ENCODE results near the gene CDK13. TPM values are rescaled to one million over a fixed set of nuclear protein-coding genes. Genes with fewer than 3 reads are reported as not detected.
A peak's percentile ranks its signal among the peaks of the same experiment; 100 is the strongest.

CDK13 gene
- total RNA-seq (2014; rRNA removed) (34.9 and 37.1 TPM in 2 replicates), Bru-seq, nascent RNA (percentile 91 among the genes with signal in this experiment), BruChase-seq, experiment 1, labeled RNA remaining after a 6-hour chase (percentile 84 among the genes with signal in this experiment), BruChase-seq, experiment 2, labeled RNA remaining after a 2-hour chase (percentile 88 among the genes with signal in this experiment)
- long read RNA-seq, full-length matches to known transcripts = 76 of 134 reads
- long read RNA-seq, partial matches to known transcripts = 42 of 134 reads
- long read RNA-seq, other reads (novel, unspliced or antisense) = 16 of 134 reads

DNA sequence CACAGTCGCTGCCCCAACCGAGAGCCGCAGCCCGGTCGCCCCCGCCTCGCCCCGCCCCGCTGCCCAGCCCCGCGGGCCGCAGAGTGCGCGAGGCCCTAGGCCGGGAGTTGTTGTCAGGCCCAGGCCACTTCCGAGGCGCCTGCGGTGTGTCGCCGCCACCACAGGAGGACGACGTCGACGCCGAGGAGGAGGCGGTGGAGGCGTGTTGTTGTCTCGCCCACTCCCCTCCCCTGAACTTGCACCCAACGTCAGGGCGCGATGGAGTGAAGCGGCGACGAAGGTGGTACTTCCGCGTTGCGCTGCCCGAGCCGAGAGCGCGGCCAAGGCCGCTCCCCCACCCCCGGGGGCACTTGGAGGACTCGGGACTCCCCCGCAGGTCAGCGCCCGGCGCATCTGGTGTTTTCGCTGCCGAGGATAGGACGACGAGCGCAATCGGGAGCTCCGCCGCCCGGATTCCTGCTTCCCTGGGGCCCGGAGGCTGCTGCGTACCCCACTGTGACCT lies at the start of gene CDK13:
TSS of gene CDK13 (plus strand) at position 286 of the 502 bp plus-strand sequence. CDS start 386 bp downstream, outside the sequence.
- DNase-seq = peak; percentile 70
- Histone ChIP-seq H3K9me3 (ENCODE audit: low read length) (no peaks in the 10 kb centered on the region), H3K36me3 (ENCODE audit: low read depth, low read length) (no peaks in the 10 kb centered on the region), H4K20me1 (ENCODE audit: low read length) (peaks cover 36% of the 10 kb centered on the region), H3F3A (ENCODE audit: low read length, unreplicated experiment) (no peaks in the 10 kb centered on the region), H3K4me1 (ENCODE audit: insufficient read depth, low read length) (peaks cover 15% of the 10 kb centered on the region), H3K4me2 (ENCODE audit: low read length) (peak within 1 kb of the TSS; percentile 93), H3K4me3 (ENCODE audit: low read length) (peak within 1 kb of the TSS; percentile 92), H3K79me2 (ENCODE audit: low read length) (peaks cover 56% of the 10 kb centered on the region), H3K27ac (ENCODE audit: low read length) (peak within 1 kb of the TSS; percentile 77), H3K27me3 (ENCODE audit: low read length) (no peaks in the 10 kb centered on the region), H3K9ac (ENCODE audit: low read length) (peak within 1 kb of the TSS; percentile 96), H2AFZ (ENCODE audit: low read length) (peak within 1 kb of the TSS; percentile 76), H3K9me2 (replicated peaks; ENCODE audit: low read length) (no peaks in the 10 kb centered on the region)
- BruUV-seq (replicated peaks) = no TSS peak
- peak; percentile 51 for ATAC-seq
- ChIA-PET CTCF (interaction anchor here (0.6 kb wide), 1 partner anchor 1879 kb away, joined by 4 read pairs; no protein-coding TSS in a partner anchor), POLR2A (ENCODE audit: unreplicated experiment) (interaction anchor here (0.7 kb wide), 1 partner anchor 101 kb away, joined by 4 read pairs; no protein-coding TSS in a partner anchor)
- intact Hi-C loops (cut with micrococcal nuclease) = loop anchor here (2.0 to 5.0 kb wide), 4 partner anchors 52 to 328 kb away; partner anchors contain the start of genes MPLKIP, RALA and SUGCT
- TF ChIP-seq, protein P1, sequence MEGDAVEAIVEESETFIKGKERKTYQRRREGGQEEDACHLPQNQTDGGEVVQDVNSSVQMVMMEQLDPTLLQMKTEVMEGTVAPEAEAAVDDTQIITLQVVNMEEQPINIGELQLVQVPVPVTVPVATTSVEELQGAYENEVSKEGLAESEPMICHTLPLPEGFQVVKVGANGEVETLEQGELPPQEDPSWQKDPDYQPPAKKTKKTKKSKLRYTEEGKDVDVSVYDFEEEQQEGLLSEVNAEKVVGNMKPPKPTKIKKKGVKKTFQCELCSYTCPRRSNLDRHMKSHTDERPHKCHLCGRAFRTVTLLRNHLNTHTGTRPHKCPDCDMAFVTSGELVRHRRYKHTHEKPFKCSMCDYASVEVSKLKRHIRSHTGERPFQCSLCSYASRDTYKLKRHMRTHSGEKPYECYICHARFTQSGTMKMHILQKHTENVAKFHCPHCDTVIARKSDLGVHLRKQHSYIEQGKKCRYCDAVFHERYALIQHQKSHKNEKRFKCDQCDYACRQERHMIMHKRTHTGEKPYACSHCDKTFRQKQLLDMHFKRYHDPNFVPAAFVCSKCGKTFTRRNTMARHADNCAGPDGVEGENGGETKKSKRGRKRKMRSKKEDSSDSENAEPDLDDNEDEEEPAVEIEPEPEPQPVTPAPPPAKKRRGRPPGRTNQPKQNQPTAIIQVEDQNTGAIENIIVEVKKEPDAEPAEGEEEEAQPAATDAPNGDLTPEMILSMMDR (conservative IDR thresholded peaks at IDR 0.05; ENCODE audit: low read depth, low read length) = no peak
- TF ChIP-seq EZH2 (IDR thresholded peaks at IDR 0.05; ENCODE audit: low read length, unreplicated experiment) = no peak
- TF ChIP-seq EZH2phosphoT487 (IDR thresholded peaks at IDR 0.05; ENCODE audit: borderline replicate concordance, low read length) = no peak

DNA sequence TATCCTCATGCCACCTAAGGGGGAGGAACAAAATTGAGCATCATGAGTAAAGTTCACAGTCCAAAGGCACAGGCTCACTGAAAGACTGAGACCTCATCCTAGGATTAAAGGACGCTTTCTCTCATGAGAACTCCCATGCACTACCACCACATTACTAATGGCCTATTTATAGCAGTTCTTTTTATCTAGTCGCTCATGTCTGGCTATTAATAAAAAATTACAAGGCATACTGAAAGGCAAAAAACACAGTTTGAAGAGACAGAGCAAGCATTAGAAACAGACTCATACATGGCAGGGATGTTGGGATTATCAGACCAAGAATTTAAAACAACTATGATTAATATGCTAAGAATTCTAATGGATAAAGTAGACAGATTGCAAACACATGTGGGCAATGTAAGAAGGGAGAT lies 46.0 kb upstream of the CDK13 start:
- CTCF ChIA-PET = no interaction called here

More for the DNA sequence above, 46.0 kb upstream of the CDK13 start:
- Histone ChIP-seq H3K9me3 (ENCODE audit: low read length) (no peaks in the 10 kb centered on the region), H3K36me3 (ENCODE audit: low read depth, low read length) (no peaks in the 10 kb centered on the region), H2AFZ (ENCODE audit: low read length) (no peak overlapping the region), H3K79me2 (ENCODE audit: low read length) (no peaks in the 10 kb centered on the region), H3K9ac (ENCODE audit: low read length) (no peak overlapping the region), H3K4me1 (ENCODE audit: insufficient read depth, low read length) (no peaks in the 10 kb centered on the region), H4K20me1 (ENCODE audit: low read length) (no peaks in the 10 kb centered on the region), H3K27me3 (ENCODE audit: low read length) (0 out of 2 replicates have a peak, but pooled peaks cover 5% of the 10 kb centered on the region), H3F3A (ENCODE audit: low read length, unreplicated experiment) (no peaks in the 10 kb centered on the region), H3K27ac (ENCODE audit: low read length) (no peak overlapping the region), H3K4me2 (ENCODE audit: low read length) (no peak overlapping the region), H3K9me2 (replicated peaks; ENCODE audit: low read length) (no peaks in the 10 kb centered on the region), H3K4me3 (ENCODE audit: low read length) (no peak overlapping the region)
- ATAC-seq (no peak), DNase-seq (no peak)
- POLR2A ChIA-PET (ENCODE audit: unreplicated experiment) = no interaction called here
- intact Hi-C loops (cut with micrococcal nuclease) = no loop called here
- BruUV-seq (replicated peaks) = no TSS peak
- TF ChIP-seq EZH2 (IDR thresholded peaks at IDR 0.05; ENCODE audit: low read length, unreplicated experiment) (no peak), EZH2phosphoT487 (IDR thresholded peaks at IDR 0.05; ENCODE audit: borderline replicate concordance, low read length) (no peak)
- TF ChIP-seq, protein P1 (conservative IDR thresholded peaks at IDR 0.05; ENCODE audit: low read depth, low read length) = no peak
